ENCODE measurements around the gene CD47.

DNA sequence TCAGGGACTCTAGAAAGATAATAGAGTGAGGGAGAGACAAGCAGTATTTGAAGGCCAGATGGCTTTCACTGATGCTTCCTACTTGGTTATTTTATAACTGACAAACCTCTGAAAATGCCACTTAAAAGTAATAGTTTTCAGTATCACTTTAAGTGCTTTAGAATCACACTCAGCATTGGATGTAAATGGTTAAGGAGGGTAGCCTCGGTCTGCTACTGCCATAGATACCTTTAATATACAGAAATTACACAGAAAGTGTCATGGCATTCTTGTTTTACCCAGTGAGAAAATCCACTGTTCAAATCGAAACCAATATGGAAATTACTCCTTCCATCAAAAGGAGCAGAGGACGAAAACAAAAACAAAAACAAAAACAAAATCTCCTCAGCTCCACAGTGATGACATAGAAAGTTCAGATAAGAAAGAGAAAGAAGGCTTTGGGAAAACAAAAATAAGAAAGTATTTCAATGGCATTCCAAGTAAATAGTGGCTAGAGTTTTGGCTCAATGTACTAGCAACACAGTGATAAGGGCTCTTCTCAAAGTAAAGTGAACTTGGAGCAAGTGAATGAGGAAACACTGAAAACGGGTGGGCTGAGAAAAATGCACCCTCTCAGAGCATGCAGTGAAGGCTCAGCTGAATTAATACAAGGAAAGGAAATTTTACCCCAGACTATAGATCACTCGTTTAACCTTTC, 43.2 kb upstream of the CD47 start:
- TF ChIP-seq POLR2A (IDR thresholded peaks at IDR 0.05) (no peak), POLR2AphosphoS5 (IDR thresholded peaks at IDR 0.05) (no peak), EP300 (IDR thresholded peaks at IDR 0.05) (no peak)
- TF ChIP-seq, protein P1, sequence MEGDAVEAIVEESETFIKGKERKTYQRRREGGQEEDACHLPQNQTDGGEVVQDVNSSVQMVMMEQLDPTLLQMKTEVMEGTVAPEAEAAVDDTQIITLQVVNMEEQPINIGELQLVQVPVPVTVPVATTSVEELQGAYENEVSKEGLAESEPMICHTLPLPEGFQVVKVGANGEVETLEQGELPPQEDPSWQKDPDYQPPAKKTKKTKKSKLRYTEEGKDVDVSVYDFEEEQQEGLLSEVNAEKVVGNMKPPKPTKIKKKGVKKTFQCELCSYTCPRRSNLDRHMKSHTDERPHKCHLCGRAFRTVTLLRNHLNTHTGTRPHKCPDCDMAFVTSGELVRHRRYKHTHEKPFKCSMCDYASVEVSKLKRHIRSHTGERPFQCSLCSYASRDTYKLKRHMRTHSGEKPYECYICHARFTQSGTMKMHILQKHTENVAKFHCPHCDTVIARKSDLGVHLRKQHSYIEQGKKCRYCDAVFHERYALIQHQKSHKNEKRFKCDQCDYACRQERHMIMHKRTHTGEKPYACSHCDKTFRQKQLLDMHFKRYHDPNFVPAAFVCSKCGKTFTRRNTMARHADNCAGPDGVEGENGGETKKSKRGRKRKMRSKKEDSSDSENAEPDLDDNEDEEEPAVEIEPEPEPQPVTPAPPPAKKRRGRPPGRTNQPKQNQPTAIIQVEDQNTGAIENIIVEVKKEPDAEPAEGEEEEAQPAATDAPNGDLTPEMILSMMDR (IDR thresholded peaks at IDR 0.05) = no peak

All from stomach (tissue), 4 donors.